ENCODE results near the gene LAMA3. TPM values are rescaled to one million over a fixed set of nuclear protein-coding genes. Genes with fewer than 3 reads are reported as not detected.

The LAMA3 gene
- total and polyA plus RNA-seq, 10 donors, result 1.3 to 7.1 (median 3.0) TPM

GRCh38 chr18:23779696-23780303, 90.5 kb downstream of the LAMA3 start:
- TF ChIP-seq CTCF (IDR thresholded peaks at IDR 0.05 in 8 of 11, conservative IDR thresholded peaks at IDR 0.05 in 3 of 11), result no peak
- TF ChIP-seq POLR2AphosphoS5 (IDR thresholded peaks at IDR 0.05), result peak in 1 of 3 donors; percentile 29
- intact Hi-C loops (cut with DNase I; ENCODE audit: low total_unique reads), result no loop called here
- Histone ChIP-seq H3K27me3 (replicated peaks in 1 of 7) (peaks cover 0 to 12% (median 0%) of the 10 kb centered on the region in 7 donors), H3K4me3 (no peak overlapping the region), H3K4me1 (no peaks in the 10 kb centered on the region), H3K36me3 (no peaks in the 10 kb centered on the region), H3K9me3 (no peaks in the 10 kb centered on the region), H3K27ac (peak overlapping the region in 1 of 8 donors; percentile 6)
- 66 to 88% (median 77%) methylated on average over 5 of the region's 5 CpGs for WGBS, 5 donors
- DNase-seq, result no peak

- DNase-seq, result no peak
- no peaks in the 10 kb centered on the region for H3K36me3 ChIP-seq
- TF ChIP-seq POLR2A (IDR thresholded peaks at IDR 0.05) (no peak), CTCF (IDR thresholded peaks at IDR 0.05 in 8 of 11, conservative IDR thresholded peaks at IDR 0.05 in 3 of 11) (no peak), POLR2AphosphoS5 (IDR thresholded peaks at IDR 0.05) (no peak)
- peaks cover 7 to 27% (median 21%) of the 10 kb centered on the region in 8 donors for H3K9me3 ChIP-seq
- peaks cover 0 to 18% (median 0%) of the 10 kb centered on the region in 7 donors for H3K27me3 ChIP-seq (replicated peaks in 1 of 7)
- H3K4me1 ChIP-seq, result no peaks in the 10 kb centered on the region
- 36 to 57% (median 50%) methylated on average over 1 of the region's 1 CpG for WGBS, 5 donors
- no peak overlapping the region for H3K27ac ChIP-seq
- intact Hi-C loops (cut with DNase I; ENCODE audit: low total_unique reads), result no loop called here
- no peak overlapping the region for H3K4me3 ChIP-seq
These were observed 95.6 kb downstream of the LAMA3 start for GRCh38 chr18:23784832-23785245.

GRCh38 chr18:23793051-23793450, 103.8 kb downstream of the LAMA3 start:
- TF ChIP-seq POLR2A (IDR thresholded peaks at IDR 0.05) (no peak), POLR2AphosphoS5 (IDR thresholded peaks at IDR 0.05) (no peak), CTCF (IDR thresholded peaks at IDR 0.05 in 8 of 11, conservative IDR thresholded peaks at IDR 0.05 in 3 of 11) (no peak)
- Histone ChIP-seq H3K27me3 (replicated peaks in 1 of 7) (no peaks in the 10 kb centered on the region), H3K9me3 (peaks cover 0 to 3% (median 0%) of the 10 kb centered on the region in 8 donors), H3K36me3 (no peaks in the 10 kb centered on the region), H3K4me3 (no peak overlapping the region), H3K4me1 (no peaks in the 10 kb centered on the region), H3K27ac (no peak overlapping the region)
- intact Hi-C loops (cut with DNase I; ENCODE audit: low total_unique reads), result no loop called here
- DNase-seq, result no peak
- WGBS, 5 donors, result 78 to 92% (median 79%) methylated on average over 1 of the region's 1 CpG

- no peak for TF ChIP-seq POLR2AphosphoS5 (IDR thresholded peaks at IDR 0.05)
- TF ChIP-seq CTCF (IDR thresholded peaks at IDR 0.05 in 8 of 11, conservative IDR thresholded peaks at IDR 0.05 in 3 of 11), result no peak
- TF ChIP-seq POLR2A (IDR thresholded peaks at IDR 0.05), result no peak
- Histone ChIP-seq H3K4me3 (no peak overlapping the region), H3K36me3 (no peaks in the 10 kb centered on the region), H3K9me3 (no peaks in the 10 kb centered on the region), H3K4me1 (no peaks in the 10 kb centered on the region), H3K27ac (no peak overlapping the region), H3K27me3 (replicated peaks in 1 of 7) (no peaks in the 10 kb centered on the region)
- WGBS, 5 donors, result 86 to 93% (median 87%) methylated on average over 6 of the region's 6 CpGs
- intact Hi-C loops (cut with DNase I; ENCODE audit: low total_unique reads), result no loop called here
- no peak for DNase-seq
These were observed 105.0 kb downstream of the LAMA3 start for GRCh38 chr18:23793985-23794867.

All from spleen (tissue), 11 donors.